GM21360 (cell line): ENCODE results near the gene SOX6.

Source experiments
- ATAC-seq: cut with Tn5 transposase; IDR thresholded peaks from one replicate; pipeline ENCODE4 v1.9.1; 2021; ENCODE audit warnings: mild to moderate bottlenecking, moderate library complexity; ENCODE audit not compliant: unreplicated experiment

SOX6 gene

DNA sequence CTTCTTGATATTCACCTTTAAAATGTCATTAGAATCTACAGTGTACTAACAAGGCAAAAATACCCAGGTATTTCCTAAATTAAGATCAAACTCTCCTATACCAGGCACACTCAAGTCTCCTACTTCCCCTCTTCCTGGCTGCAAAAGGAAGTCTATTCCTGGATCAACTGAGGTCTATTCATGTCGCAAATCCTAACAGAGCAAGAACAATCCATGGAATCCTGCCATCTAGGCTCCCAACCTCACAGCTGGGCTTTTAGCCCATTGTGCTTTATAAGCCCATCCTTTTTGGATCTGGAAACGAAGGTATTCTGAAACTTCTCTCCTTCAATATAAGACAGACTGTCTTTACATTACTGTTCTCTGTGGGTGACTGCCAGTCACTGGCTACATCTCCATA, 161.8 kb downstream of the SOX6 start:
- no peak for ATAC-seq

DNA sequence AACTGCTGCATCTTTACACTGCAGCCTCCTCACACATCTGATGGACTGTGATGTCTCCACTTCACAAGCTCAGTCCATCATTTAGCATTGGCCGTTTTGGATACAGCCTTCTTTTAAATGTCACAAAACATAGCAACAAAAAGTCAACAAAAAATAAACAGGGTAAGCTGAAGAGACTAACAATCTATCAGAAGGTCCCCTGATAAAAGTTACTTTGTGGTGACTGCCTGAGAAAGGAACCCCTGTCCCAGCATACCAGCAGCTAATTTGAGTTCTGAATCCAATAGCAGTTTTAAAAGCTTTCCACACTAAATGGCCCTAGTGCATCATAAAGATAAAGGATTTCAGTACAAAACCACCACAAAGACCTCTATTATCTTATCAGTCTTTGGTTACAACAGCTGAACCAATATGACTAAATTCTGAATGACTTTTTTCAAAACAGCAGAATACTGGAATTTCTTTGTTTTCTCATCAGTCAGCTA, 162.4 kb downstream of the SOX6 start:
- no peak for ATAC-seq

DNA sequence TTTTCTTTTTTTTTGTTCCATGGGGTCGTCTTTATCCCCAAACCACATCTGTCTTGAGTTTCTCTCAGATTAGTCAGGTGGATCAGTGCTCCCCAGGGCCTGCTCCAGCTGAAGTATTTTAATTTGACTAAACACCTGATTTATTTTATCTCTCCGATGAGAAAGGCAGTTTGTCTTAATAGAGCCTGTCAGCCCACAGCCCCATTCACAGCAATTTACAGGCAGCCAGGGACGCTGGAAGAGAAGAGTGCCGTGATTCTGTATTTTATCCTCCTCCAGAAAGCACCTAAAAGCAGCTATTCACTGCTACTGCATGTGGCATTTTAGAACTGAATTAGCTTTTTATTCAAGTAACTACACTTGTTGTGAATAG, 164.5 kb downstream of the SOX6 start:
- ATAC-seq: no peak

- ATAC-seq: no peak
These were observed 165.0 kb downstream of the SOX6 start for GRCh38 chr11:16191212-16191867.

DNA sequence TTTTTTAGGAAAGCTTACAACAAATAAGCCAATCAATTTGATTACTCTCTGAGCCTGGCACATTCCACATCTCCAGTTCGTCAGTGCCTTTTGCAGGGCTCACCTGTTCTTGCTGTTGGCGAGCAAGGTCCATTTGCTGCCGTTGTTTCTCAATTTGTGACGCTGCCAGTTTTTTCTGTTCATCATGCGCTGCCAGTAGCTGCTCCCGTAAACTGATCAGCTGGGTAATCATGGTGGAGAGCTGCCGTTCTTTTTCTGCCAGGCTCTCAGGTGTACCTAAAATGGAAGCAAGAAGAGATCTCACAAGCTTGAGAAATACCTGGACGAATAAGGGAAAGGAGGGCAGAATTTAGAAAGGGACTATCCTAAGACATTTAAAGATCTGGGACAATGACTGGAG, 169.7 kb downstream of the SOX6 start:
- no peak for ATAC-seq

DNA sequence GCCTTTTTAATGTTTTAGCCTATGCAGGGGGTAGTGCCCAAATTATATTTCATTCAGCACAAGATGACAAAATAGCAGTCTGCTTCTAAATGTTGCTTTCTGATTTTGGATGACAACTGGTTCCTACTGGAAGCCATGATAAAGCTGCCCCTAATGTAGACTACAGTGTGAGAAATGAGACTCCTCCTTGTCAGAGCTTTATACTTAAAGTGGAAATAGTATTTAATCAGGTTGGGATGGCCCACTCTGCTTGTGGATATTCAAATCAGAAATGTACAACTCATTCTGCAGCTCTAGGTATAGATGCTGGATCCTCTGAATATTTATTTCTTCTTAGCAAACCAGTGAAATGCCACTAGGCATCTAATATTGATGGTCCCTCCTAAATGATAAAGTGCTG, 171.3 kb downstream of the SOX6 start:
- ATAC-seq: no peak

GRCh38 chr11:16184588-16184987, 171.8 kb downstream of the SOX6 start:
- ATAC-seq: no peak

GRCh38 chr11:16182553-16182952, 173.8 kb downstream of the SOX6 start:
- ATAC-seq: no peak

- ATAC-seq: no peak
These were observed 175.5 kb downstream of the SOX6 start for GRCh38 chr11:16180868-16181267.

- ATAC-seq: no peak
These were observed 176.7 kb downstream of the SOX6 start for GRCh38 chr11:16179676-16180075.

DNA sequence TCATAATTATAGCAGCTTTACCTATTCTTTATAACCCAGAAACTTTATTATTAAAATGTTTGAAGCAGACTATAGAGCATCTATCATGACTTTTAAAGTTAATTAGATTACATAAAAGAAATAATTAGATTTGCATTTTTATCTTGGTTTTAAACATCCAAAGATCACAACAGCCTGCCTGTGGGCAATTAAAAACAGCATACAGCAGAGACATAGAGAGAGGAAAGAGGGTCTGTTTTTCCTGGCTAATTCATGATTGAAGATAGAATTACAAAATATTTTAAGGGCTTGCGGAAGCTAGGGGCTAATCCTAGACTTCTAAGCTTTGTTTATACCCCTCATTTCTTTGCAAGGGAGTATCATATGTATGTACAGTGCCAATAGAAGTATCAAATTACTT, 178.1 kb downstream of the SOX6 start:
- no peak for ATAC-seq

GRCh38 chr11:16177688-16178087, 178.7 kb downstream of the SOX6 start:
- ATAC-seq: no peak

DNA sequence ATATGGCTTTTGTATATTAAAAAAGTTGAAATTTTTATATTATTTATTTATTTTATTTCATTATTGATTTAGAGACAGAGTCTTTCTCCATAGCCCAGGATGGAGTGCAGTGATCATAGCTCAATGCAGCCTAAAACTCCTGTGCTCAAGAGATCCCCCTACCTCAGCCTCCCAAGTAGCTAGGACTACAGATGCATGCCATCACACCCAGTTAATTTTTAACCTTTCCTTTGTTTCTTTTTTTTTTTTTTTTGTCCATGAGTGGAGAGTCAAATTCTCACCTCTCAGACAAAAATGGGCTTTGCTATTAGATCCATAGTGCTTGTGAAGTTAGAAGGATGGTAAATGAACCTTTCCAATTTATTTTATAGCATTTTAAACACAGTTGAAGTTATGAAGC, 182.5 kb downstream of the SOX6 start:
- ATAC-seq: no peak

DNA sequence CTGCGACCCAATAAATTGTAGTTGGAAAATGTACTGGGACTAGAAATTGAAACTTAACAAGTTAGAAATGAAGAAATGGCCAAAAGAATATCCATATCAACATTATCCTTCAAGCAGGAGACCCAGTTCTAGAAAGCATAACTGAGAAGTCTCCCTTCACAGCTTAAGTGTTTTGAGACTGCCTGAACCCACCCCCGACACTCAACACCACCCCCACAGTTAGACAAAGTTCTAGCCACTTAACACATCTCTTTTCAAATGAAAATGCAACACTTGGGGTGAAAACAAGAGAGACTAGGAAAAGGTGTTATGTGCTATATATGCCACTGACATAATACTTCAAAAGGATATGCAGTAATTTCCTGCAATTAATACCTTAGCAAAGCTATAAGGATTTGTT, 184.5 kb downstream of the SOX6 start:
- ATAC-seq: no peak

DNA sequence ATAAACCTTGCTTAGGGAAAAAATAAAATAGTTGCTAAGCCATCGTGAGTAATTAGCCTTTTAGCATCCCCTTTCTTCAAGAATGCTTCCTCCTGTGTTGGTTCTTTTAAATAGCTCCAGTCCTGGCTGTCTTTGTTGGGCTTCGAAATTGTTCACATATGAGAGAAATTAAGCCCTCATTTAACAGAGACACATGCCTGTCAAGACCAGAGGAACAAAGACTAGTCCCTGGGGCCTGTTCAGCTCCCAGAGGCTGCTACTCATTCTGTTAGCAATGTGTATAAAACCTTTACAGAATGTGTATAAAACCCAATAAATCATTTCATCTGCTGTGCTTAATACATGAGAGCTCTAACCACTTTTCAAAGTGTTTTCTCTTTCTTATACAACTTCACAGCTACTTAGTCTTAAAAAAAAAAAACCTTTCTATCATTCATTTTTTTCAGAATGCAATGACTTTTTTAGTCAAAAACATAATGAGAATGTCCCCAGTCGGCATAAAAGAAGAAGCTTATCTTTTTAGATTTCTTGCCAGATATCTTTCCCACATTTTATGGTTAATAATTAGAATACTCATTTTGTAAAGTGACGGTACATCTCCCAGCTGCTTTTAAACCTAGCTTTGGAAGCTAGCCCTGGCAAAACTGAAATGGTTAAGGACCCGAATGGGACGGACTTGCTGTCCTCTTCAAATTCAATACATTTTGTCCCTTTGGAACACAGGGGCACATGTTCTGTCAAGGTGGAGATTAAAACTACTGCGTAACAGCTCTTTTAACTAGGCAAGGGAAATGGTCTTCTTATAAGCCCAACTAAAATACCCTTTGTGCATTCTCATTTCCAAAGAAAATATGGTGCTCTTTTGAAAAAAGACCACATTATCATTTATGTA, 186.1 kb downstream of the SOX6 start:
- ATAC-seq: no peak

DNA sequence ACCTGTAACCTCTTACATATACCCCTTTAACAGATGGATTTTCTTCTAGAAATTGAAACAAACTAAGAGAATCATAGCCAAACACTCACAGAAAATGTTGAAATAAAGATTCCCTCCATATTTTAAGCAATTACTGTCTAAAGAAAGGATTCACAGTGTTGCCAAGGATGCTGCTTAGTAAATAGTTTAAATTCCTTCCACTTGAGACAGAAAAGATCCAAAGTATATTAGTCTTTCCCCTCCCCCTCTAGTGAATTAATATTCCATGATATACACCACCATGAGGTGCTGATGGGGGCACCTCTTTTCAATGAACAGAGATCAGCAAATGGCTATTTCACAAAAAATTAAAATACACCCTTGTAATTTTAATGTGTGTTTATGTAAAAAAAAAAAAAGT, 186.8 kb downstream of the SOX6 start:
- ATAC-seq: no peak

GRCh38 chr11:16167706-16168487, 188.4 kb downstream of the SOX6 start:
- no peak for ATAC-seq

GRCh38 chr11:16166571-16166970, 189.8 kb downstream of the SOX6 start:
- ATAC-seq: no peak

DNA sequence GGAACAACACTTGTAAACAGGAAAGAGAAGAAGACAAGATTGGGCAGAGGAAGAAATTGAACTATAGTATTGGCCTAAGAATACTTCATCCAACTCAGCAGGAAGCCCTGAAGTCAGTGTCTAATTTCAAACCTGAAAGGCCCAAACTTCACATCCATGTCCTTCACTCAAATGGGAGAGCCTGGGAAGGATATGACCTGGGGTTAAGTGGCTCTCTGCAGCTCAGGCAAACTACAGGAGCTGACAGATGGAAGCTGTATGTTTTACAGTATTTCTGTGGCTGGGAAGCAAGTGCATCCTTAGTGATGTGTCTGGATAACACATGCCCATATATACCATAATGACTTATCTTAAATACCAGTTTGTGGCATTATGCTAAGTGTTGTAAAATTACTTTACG, 196.2 kb downstream of the SOX6 start:
- no peak for ATAC-seq

GRCh38 chr11:16158426-16158994, 197.8 kb downstream of the SOX6 start:
- ATAC-seq: no peak

DNA sequence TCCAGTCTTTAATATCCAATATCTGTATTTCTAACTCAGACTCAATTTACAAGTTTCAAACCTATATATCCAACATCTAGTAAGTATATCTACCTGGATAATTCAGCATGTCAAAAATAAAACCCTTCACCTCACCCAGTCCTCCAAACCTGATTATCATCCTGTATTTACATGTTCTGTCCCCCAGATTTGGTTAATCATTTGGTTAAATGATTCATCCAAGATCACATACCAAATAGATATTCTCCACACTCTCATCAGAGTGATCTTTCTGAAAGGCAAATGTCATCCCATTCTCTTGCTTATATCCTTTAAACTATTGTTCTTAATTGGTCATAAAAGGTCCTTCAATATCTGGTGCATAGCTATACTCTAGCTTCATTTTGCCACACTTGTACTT, 199.0 kb downstream of the SOX6 start:
- ATAC-seq: no peak
